ENCODE measurements around the gene SYNGR1. TPM values are rescaled to one million over a fixed set of nuclear protein-coding genes. Genes with fewer than 3 reads are reported as not detected.
A peak's percentile ranks its signal among the peaks of the same experiment; 100 is the strongest.
"Not testable (repeated sequence)": the region's sequence is repeated elsewhere in the genome, so short reads cannot be mapped to it uniquely, and the experiment has no call there.

The SYNGR1 gene
- total and polyA plus RNA-seq, 12 donors = 29.8 to 85.8 (median 41.6) TPM

DNA sequence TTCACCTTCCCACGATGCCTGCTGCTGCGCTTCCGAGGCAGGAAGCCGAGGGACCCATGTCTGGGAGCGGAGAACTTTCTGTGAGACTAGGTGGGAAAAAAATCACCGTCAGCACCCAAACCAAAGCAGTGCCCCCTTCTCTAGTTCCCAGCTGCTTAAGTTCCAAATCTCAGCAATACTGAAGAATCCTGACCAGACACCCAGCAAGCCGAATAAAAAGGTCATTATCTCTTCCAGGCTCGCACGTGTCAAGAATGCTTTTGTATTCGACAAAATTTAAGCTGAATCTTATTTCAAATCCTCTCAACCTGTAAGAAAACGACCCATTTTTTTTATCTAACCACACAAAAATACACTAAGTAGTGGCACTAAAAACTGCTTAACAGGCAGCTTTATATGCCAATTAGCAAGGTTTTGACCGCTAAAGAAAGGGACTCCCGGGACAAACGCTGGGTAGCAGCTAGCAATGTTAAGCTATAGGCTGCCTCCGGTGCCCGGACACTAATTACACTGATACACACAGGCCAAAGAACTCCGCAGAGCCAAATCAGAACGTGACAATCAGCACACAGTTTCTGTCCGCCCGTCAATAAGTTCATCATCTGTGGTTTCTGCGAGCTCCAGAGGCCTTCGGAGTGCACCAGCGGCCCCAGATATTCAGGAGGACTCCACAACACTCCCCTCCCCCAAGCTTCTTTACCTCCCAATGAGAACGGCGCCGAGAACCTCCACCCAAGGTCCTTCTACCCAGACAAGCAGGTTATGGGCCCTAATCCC lies 31.1 kb upstream of the SYNGR1 start:
- TF ChIP-seq, protein P1, sequence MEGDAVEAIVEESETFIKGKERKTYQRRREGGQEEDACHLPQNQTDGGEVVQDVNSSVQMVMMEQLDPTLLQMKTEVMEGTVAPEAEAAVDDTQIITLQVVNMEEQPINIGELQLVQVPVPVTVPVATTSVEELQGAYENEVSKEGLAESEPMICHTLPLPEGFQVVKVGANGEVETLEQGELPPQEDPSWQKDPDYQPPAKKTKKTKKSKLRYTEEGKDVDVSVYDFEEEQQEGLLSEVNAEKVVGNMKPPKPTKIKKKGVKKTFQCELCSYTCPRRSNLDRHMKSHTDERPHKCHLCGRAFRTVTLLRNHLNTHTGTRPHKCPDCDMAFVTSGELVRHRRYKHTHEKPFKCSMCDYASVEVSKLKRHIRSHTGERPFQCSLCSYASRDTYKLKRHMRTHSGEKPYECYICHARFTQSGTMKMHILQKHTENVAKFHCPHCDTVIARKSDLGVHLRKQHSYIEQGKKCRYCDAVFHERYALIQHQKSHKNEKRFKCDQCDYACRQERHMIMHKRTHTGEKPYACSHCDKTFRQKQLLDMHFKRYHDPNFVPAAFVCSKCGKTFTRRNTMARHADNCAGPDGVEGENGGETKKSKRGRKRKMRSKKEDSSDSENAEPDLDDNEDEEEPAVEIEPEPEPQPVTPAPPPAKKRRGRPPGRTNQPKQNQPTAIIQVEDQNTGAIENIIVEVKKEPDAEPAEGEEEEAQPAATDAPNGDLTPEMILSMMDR (IDR thresholded peaks at IDR 0.05) = no peak
- no peaks in the 10 kb centered on the region for H3K9me3 ChIP-seq
- intact Hi-C loops (cut with DNase I) = loop anchor here in 6 of 10 donors (2.0 to 10.0 kb wide), 9 partner anchors 81 to 534 kb away; partner anchors contain the start of genes ATF4 (in 5 of the 6), CBX7 (in 3 of the 6) and CBX6 (in 1 of the 6)
- H3K4me1 ChIP-seq = peaks cover 33 to 59% (median 55%) of the 10 kb centered on the region in 9 donors
- 3 to 4% methylated on average over 23 to 26 of the region's 26 CpGs for WGBS, 2 donors
- ATAC-seq = peak; percentile 1 to 33 (median 16)
- DNase-seq = no peak
- peak overlapping the region; percentile 59 to 83 (median 76) for H3K4me3 ChIP-seq
- peaks cover 16 to 50% (median 38%) of the 10 kb centered on the region in 9 donors for H3K36me3 ChIP-seq
- H3K27ac ChIP-seq = peak overlapping the region; percentile 84 to 99 (median 98)
- H3K27me3 ChIP-seq = no peaks in the 10 kb centered on the region

DNA sequence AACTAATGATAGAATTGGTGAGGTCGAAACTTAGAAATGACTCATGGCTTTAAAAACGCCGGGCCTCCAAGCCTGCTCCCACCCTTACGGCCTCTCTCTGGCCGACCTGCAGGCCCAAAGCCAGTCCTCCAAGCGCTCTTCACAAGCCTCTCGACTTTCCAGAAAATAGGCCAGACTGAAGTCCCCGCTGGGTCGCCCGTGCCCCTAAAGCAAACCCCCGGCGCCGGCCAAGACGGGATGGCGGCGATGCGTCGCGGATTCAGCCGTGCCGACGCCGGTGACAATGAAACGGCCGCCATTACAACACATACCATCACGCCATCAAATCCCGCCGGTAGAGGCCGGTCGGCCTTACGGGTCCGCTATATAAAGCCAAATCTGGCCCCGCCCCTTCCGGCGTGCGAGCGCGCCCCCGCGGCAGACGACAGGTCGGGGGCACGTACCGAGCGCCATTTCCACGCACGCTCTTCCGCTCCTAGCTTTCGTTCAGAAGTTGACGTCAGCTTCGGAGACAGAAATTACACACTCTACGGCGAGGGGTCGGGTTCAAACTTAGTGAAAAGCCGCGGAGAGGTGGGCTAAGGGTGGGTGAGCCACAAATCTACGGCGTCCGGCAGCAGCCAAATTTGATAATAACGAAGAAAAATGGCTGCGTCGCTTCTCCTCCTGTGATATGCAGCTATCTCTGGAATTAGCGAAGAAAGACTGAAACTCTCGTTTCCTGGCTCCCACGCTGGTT lies 30.3 kb upstream of the SYNGR1 start, which contains the start of gene RPL3:
TSS of gene RPL3 (minus strand) at position 340 of the 739 bp plus-strand sequence. CDS start at position 314, 26 bp downstream.
- peaks cover 32 to 52% (median 47%) of the 10 kb centered on the region in 9 donors for H3K4me1 ChIP-seq

DNA sequence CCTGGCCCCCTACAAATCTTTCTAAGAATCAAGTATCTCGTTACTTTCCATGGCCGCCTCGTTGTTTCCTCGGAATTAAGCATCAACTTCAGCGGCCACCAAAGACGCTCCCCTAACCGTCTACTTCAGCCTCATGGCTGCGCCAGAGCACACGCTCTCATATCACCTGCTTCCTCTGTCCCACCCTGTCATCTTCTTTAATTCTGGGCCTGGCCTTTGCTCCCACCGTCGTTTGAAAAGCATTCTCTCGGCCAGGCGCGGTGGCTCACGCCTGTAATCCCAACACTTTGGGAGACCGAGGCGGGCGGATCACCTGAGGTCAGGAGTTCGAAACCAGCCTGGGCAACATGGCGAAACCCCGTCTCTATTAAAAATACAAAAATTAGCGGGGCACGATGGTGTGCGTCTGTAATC lies 29.2 kb upstream of the SYNGR1 start:
- Histone ChIP-seq H3K4me3 (peak overlapping the region; percentile 43 to 83 (median 76)), H3K27ac (peak overlapping the region; percentile 91 to 99 (median 98)), H3K4me1 (peaks cover 23 to 40% (median 36%) of the 10 kb centered on the region in 9 donors), H3K36me3 (peaks cover 0 to 31% (median 19%) of the 10 kb centered on the region in 9 donors)
- ATAC-seq; intact Hi-C loops (cut with DNase I); H3K27me3 ChIP-seq; H3K9me3 ChIP-seq; DNase-seq: not testable (repeated sequence)
- 84 to 91% methylated on average over 24 of the region's 24 CpGs for WGBS, 2 donors

More for the DNA sequence above, 30.3 kb upstream of the SYNGR1 start, which contains the start of gene RPL3:
- Histone ChIP-seq H3K4me3 (peak within 1 kb of the TSS; percentile 59 to 83 (median 76)), H3K9me3 (no peaks in the 10 kb centered on the region), H3K27ac (peak within 1 kb of the TSS; percentile 91 to 99 (median 98)), H3K27me3 (no peaks in the 10 kb centered on the region), H3K36me3 (peaks cover 8 to 43% (median 30%) of the 10 kb centered on the region in 9 donors)
- 0% methylated on average over 65 of the region's 65 CpGs for WGBS, 2 donors
- ATAC-seq (peak; percentile 87 to 95 (median 93)), DNase-seq (peak; percentile 97 to 98)
- TF ChIP-seq, protein P1 (IDR thresholded peaks at IDR 0.05) = peak in 7 of 9 donors; percentile 12 to 45 (median 29)
- intact Hi-C loops (cut with DNase I) = loop anchor here in 6 of 10 donors (2.0 to 10.0 kb wide), 9 partner anchors 82 to 535 kb away; partner anchors contain the start of genes ATF4 (in 5 of the 6), CBX7 (in 3 of the 6) and CBX6 (in 1 of the 6)

DNA sequence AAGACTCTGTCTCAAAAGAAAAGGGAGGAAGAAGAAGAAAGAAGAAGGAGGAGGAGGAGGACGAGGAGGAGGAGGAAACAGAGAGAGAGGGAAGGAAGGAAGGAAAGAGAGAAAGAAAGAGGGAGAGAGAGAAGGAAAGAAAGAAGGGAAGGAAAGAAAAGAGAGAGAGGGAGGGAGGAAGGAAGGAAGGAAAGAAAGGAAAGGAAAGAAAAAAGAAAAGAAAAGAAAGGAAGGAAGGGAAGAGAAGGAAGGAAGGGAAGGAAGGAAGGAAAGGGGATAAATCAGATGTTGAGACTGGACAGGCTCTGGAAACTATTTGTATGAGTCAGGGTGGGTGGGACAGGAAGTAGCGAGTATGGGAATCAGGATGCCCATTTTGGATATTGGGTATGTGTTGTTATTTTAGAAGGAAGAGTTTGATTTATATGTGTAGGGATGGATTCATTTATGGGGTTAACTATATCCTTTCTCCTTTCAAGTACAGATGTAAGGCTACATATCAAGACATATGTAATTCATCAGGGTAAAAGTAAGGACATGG lies 24.3 kb upstream of the SYNGR1 start:
- DNase-seq = no peak
- Histone ChIP-seq H3K27ac (no peak overlapping the region), H3K27me3 (no peaks in the 10 kb centered on the region), H3K4me3 (no peak overlapping the region), H3K4me1 (peaks cover 0 to 12% (median 2%) of the 10 kb centered on the region in 9 donors), H3K9me3 (no peaks in the 10 kb centered on the region), H3K36me3 (no peaks in the 10 kb centered on the region)
- intact Hi-C loops (cut with DNase I) = no loop called here
- WGBS, 2 donors = 61% methylated on average over 2 of the region's 2 CpGs
- TF ChIP-seq, protein P1 (IDR thresholded peaks at IDR 0.05) = no peak
- no peak for ATAC-seq

Measured in heart right ventricle (tissue), 16 donors.